Prostate gland (tissue), 2 donors: Measurements from ENCODE around the gene CTNNA3.

ENCODE experiments used
- CTCF ChIP-seq, 4 experiments: fragments of 200-600 bp in 2 of 4; fragments of 450-650 bp in 2 of 4; sonication (generic) in 2 of 4; IDR thresholded peaks; 1 replicate in 3 of 4; 2 replicates in 1 of 4; pipeline ENCODE4 v1.5.1; 2016 to 2019; ENCODE audit warnings: antibody characterized with exemption in 4 of 4, mild to moderate bottlenecking in 2 of 4, moderate library complexity in 2 of 4
- POLR2A ChIP-seq: fragments of 450-650 bp; IDR thresholded peaks from one replicate; pipeline ENCODE4 v1.6.1; 2016; ENCODE audit warnings: antibody characterized with exemption, mild to moderate bottlenecking

- TF ChIP-seq CTCF (IDR thresholded peaks at IDR 0.05) (no peak), POLR2A (no peak)
These were observed 544.5 kb downstream of the CTNNA3 start for GRCh38 chr10:67151471-67151870.
